Gastrocnemius medialis (tissue), 4 donors: ENCODE data around the gene KCNK15.

Experiments used
- CTCF ChIP-seq, 5 experiments: fragments of 450-650 bp in 3 of 5; fragments of 200-600 bp in 2 of 5; sonication (generic) in 2 of 5; IDR thresholded peaks in 4 of 5; conservative IDR thresholded peaks in 1 of 5; 1 replicate in 4 of 5; 2 replicates in 1 of 5; pipeline ENCODE4 v1.5.1; 2016 to 2019; ENCODE audit warnings: antibody characterized with exemption in 5 of 5, mild to moderate bottlenecking in 3 of 5, moderate library complexity in 3 of 5
- POLR2A ChIP-seq, 2 donors: fragments of 450-650 bp; IDR thresholded peaks; one replicate each; pipeline ENCODE4 v1.6.1; 2017; ENCODE audit warnings: antibody characterized with exemption in 2 of 2, mild to moderate bottlenecking in 2 of 2, moderate library complexity in 2 of 2

- TF ChIP-seq CTCF (IDR thresholded peaks at IDR 0.05 in 4 of 5, conservative IDR thresholded peaks at IDR 0.05 in 1 of 5), result no peak
- no peak for TF ChIP-seq POLR2A (IDR thresholded peaks at IDR 0.05)
Observed at GRCh38 chr20:44768256-44768655, 22.6 kb downstream of the KCNK15 start.
